BLaER1 (cell line): ENCODE data around the gene OR1F1.
"Not testable (repeated sequence)": the region's sequence is repeated elsewhere in the genome, so short reads cannot be mapped to it uniquely, and the experiment has no call there.

Experiments
- H3K27ac ChIP-seq: shearing (Covaris generic); formaldehyde crosslinking; 2 replicates; pipeline ENCODE4 v1.8.1; 2022
- H3K27me3 ChIP-seq: shearing (Covaris generic); formaldehyde crosslinking; 2 replicates; pipeline ENCODE4 v1.8.1; 2022
- H3K36me3 ChIP-seq: shearing (Covaris generic); formaldehyde crosslinking; 2 replicates; pipeline ENCODE4 v1.8.1; 2022
- H3K4me1 ChIP-seq: shearing (Covaris generic); formaldehyde crosslinking; 2 replicates; pipeline ENCODE4 v1.8.1; 2022
- H3K4me2 ChIP-seq: shearing (Covaris generic); formaldehyde crosslinking; 2 replicates; pipeline ENCODE4 v1.8.1; 2022
- H3K4me3 ChIP-seq: shearing (Covaris generic); formaldehyde crosslinking; 2 replicates; pipeline ENCODE4 v1.8.1; 2022
- H3K9ac ChIP-seq: shearing (Covaris generic); formaldehyde crosslinking; 2 replicates; pipeline ENCODE4 v1.8.1; 2022
- H3K9me3 ChIP-seq: shearing (Covaris generic); formaldehyde crosslinking; 2 replicates; pipeline ENCODE4 v1.8.1; 2022
- H4K20me1 ChIP-seq: shearing (Covaris generic); formaldehyde crosslinking; 2 replicates; pipeline ENCODE4 v1.8.1; 2022
- Cebpa-rat ChIP-seq: shearing (Covaris generic); IDR thresholded peaks from 2 replicates; pipeline ENCODE4 v1.8.1; 2022

Gene OR1F1

GRCh38 chr16:3158510-3159314 is 29.3 kb upstream of the OR1F1 start:
- peaks cover 65% of the 10 kb centered on the region for H3K27me3 ChIP-seq
- no peak for TF ChIP-seq Cebpa-rat
- no peaks in the 10 kb centered on the region for H3K36me3 ChIP-seq
- peak overlapping the region; percentile 75 for H3K9ac ChIP-seq
- H3K4me2 ChIP-seq = peak overlapping the region; percentile 89
- peaks cover 15% of the 10 kb centered on the region for H3K9me3 ChIP-seq
- H4K20me1 ChIP-seq = peaks cover 12% of the 10 kb centered on the region
- H3K4me1 ChIP-seq = peaks cover 39% of the 10 kb centered on the region
- peak overlapping the region; percentile 68 for H3K4me3 ChIP-seq
- H3K27ac ChIP-seq = peak overlapping the region; percentile 61

DNA sequence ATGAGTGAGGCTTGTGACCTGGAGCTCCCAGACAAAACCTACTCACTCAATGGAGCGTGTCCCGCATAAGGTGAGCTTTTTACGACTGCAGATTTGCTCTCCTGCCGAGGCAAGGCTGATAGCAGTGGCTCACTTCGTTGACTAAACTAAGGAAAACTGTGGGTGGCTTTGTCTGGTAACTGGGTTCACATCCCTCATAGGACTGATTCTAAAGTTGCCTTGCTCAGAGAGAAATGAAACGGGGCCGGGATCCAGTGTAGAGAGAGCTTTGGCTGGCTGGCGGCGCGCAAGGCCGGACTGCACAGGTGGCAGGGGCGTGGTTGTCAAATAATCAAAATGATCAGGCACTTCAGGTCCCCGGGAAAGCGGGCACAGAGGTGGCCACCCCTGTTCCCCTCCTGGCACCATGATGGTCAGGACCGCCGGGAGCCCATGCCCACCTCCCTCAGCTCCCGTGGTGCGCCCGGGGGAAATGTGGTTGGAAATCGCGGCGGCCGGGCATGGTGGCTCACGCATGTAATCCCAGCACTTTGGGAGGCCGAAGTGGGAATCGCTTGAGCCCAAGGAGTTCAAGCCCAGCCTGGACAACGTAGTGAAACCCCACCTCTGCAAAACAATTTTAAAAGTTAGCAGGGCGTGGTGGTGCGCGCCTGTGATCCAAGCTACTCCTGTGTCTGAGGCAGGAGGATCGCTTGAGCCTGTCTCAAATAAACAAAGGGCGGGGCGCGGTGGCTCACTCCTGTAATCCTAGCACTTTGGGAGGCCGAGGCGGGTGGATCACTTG is 26.6 kb upstream of the OR1F1 start:
- Histone ChIP-seq H3K9me3 (no peaks in the 10 kb centered on the region), H3K36me3 (no peaks in the 10 kb centered on the region), H4K20me1 (peaks cover 12% of the 10 kb centered on the region), H3K9ac (no peak overlapping the region), H3K4me1 (peaks cover 55% of the 10 kb centered on the region), H3K4me2 (peak overlapping the region; percentile 37), H3K4me3 (no peak overlapping the region), H3K27ac (no peak overlapping the region), H3K27me3 (peaks cover 38% of the 10 kb centered on the region)
- TF ChIP-seq Cebpa-rat = no peak

DNA sequence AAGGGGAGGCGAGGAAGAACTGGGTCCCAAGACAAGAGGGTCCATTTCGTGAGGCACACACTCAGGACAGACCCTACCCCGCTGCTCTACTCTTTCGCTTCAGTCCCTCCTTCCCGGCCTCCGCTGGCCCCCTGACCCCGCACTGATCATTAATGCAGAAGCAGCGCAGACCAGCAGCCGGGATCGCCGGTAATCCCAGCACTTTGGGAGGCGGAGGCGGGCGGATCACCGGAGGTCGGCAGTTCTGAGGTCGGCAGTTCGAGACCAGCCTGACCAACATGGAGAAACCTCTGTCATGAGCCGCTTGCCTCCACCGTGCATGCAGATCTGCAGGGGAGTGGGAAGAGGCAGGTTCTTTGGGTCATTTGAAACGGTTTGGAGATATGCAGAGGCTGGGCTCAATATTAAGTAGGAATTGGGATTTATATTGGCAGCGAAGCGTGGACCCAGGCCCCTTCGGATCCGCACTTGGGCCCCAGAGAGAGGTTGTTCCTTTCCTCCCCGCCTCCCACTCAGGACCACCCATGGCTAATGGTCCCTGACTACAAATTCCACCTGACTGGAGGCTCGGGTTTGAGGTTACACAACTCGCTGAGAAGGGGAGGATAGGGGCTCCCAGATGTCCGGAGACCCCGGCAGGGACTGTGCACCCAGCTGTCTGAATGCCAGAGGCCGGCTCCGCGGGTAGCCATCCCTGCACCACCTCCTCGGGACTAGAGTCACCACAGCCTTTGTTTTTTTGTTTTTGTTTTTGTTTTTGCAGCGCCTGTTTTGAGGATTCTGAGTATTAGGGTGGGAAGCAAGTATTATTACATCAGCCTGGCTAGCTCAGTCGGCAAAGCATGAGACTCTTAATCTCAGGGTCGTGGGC is 23.6 kb upstream of the OR1F1 start:
- no peak overlapping the region for H3K4me3 ChIP-seq
- peaks cover 43% of the 10 kb centered on the region for H3K4me1 ChIP-seq
- H3K4me2 ChIP-seq = 0 out of 2 replicates have a peak overlapping the region, but pooled peaks have one; percentile 2
- no peaks in the 10 kb centered on the region for H4K20me1 ChIP-seq
- no peak overlapping the region for H3K9ac ChIP-seq
- H3K9me3 ChIP-seq = no peaks in the 10 kb centered on the region
- peaks cover 34% of the 10 kb centered on the region for H3K27me3 ChIP-seq
- no peak overlapping the region for H3K27ac ChIP-seq
- TF ChIP-seq Cebpa-rat = no peak
- no peaks in the 10 kb centered on the region for H3K36me3 ChIP-seq

DNA sequence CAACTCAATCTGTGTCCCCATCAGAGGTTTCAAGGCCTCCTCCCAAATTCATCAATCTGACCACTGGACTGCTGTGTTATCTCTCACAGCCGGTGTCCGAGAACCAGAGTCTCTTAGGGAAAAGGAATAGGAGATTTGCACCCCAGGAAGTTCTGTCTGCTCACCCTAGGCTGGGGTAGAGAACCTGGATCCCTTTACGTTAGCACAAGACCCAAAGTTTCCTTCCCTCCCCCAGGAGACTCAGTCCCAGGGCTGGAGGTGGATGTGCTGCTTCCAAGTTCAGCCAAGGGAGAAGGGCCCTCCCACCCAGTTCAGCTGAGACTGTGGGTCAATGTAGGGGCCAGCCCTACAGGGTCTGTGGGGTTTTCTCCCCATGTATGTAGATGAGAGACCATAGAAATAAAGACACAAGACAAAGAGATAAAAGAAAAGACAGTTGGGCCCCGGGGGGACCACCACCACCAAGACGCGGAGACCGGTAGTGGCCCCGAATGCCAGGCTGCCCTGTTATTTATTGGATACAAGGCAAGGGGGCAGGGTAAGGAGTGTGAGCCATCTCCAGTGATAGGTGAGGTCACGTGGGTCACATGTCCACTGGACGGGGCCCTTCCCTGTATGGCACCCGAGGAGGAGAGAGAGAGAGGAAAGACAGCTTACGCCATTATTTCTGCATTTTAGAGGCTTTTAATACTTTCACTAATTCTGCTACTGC is 22.7 kb upstream of the OR1F1 start:
- H3K4me2 ChIP-seq = peak overlapping the region; percentile 89

DNA sequence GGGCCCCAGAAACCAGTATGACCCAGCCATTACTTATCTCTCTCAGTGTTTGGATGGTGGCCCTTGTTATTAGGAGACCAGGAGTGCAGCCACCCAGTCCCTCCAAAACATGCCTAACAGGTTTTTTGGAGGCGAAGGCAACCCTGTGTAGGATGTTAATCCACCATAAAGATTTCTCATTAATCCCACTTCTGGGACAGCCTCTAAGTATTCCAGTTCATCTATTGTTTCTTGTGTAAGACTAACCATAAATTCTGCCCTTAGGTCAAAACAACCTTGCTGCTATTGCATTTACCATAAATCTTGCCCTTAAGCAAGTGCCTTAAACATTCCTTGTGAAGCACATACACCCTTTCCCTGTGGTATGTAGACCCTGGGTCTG is 21.5 kb upstream of the OR1F1 start:
- H3K4me2 ChIP-seq = no peak overlapping the region
- peaks cover 38% of the 10 kb centered on the region for H3K4me1 ChIP-seq
- peaks cover 14% of the 10 kb centered on the region; the same call in 1 of the 2 replicates for H4K20me1 ChIP-seq
- no peak overlapping the region for H3K27ac ChIP-seq
- no peak overlapping the region for H3K4me3 ChIP-seq
- peaks cover 46% of the 10 kb centered on the region for H3K27me3 ChIP-seq
- no peak for TF ChIP-seq Cebpa-rat
- no peaks in the 10 kb centered on the region for H3K36me3 ChIP-seq
- peaks cover 4% of the 10 kb centered on the region; the same call in 1 of the 2 replicates for H3K9me3 ChIP-seq
- H3K9ac ChIP-seq = no peak overlapping the region

More for the DNA sequence above, 22.7 kb upstream of the OR1F1 start:
- peaks cover 2% of the 10 kb centered on the region; the same call in 1 of the 2 replicates for H4K20me1 ChIP-seq
- H3K4me1 ChIP-seq = peaks cover 35% of the 10 kb centered on the region
- no peaks in the 10 kb centered on the region for H3K9me3 ChIP-seq
- peaks cover 35% of the 10 kb centered on the region for H3K27me3 ChIP-seq
- no peaks in the 10 kb centered on the region for H3K36me3 ChIP-seq
- H3K9ac ChIP-seq = no peak overlapping the region
- peak overlapping the region; percentile 54 for H3K4me3 ChIP-seq
- H3K27ac ChIP-seq = no peak overlapping the region
- TF ChIP-seq Cebpa-rat = no peak

GRCh38 chr16:3168729-3169128 is 19.3 kb upstream of the OR1F1 start:
- H3K4me2 ChIP-seq, H3K27ac ChIP-seq, H3K4me3 ChIP-seq, H3K9me3 ChIP-seq, H3K36me3 ChIP-seq, H3K9ac ChIP-seq: not testable (repeated sequence)
- H3K4me1 ChIP-seq = peaks cover 38% of the 10 kb centered on the region
- peaks cover 23% of the 10 kb centered on the region; the same call in 1 of the 2 replicates for H4K20me1 ChIP-seq
- peaks cover 68% of the 10 kb centered on the region for H3K27me3 ChIP-seq

DNA sequence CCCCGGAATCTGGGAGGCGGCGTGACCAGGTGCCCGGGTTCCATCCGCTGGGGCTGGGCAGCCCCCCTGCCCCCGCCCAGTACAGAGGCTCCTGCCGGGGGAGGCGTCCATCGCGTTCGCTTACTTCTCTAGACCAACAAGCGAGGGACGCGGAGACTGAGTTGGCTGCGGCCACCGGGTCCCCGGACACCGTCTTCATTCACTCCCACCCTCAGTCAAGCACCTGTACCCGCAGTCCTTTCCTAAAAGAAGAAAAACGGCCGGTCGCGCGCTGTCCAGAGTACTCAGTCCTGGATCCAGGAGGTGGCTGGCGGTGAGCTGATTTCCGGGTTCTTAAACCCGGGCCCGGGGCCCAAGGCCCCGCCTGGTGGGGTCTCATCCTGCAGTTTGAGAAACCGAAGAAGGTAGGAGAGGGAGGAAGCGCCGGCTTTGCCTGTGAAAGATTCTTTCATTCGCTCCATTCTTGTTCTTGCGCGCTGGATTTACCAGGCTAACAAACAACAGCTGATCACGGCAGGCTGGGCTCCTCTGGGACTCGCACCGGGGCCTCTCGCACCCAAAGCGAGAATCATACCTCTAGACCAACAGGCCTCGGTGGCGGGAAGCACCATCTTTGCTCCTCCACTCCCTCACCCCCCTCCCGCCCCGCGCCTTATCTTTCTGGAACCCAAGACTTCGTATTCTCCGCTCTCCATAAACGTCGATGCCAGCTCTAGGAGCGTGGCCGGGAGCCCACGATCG is 17.4 kb upstream of the OR1F1 start:
- Histone ChIP-seq H4K20me1 (peaks cover 23% of the 10 kb centered on the region; the same call in 1 of the 2 replicates), H3K27me3 (peaks cover 87% of the 10 kb centered on the region), H3K4me3 (peak overlapping the region; percentile 39), H3K9ac (no peak overlapping the region), H3K9me3 (peaks cover 9% of the 10 kb centered on the region), H3K4me2 (peak overlapping the region; percentile 45), H3K36me3 (no peaks in the 10 kb centered on the region), H3K27ac (no peak overlapping the region), H3K4me1 (peaks cover 33% of the 10 kb centered on the region)
- no peak for TF ChIP-seq Cebpa-rat

DNA sequence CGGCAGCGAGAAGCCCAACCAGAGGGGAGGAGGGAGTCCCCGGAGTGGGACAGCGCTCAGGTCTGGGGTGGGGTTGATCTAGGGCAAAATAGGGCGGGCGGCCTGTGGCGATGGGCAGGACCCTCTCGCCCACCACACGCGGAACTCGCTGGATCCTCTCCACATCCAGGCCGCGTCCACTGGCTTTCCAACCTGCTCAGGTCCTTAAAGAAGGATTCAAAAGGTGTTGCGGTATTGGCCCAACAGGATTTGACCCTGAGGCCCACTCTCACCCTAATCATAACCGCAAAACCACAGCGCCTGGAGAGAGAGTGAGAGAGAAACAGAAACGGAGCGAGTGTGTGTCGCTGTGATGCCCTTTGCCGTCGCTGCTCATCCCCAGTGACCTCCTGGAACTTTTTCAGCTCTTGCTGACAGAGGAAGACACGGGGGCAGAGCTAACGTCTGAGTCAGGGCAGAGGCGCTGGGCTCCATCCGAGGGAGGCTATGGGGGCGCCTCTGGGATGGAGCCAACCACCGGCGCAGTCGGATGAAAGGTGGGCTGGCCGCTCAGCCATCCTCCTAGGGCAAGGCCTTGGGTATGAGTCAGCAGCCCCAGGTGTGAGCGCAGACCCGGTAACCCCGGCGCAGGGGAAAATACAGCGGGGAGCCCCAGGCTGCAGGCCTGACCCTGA is 16.7 kb upstream of the OR1F1 start:
- Histone ChIP-seq H3K9ac (no peak overlapping the region), H3K4me1 (peaks cover 30% of the 10 kb centered on the region), H3K4me3 (peak overlapping the region; percentile 39), H3K27ac (no peak overlapping the region), H3K27me3 (peaks cover 94% of the 10 kb centered on the region), H3K4me2 (peak overlapping the region; percentile 45), H3K36me3 (no peaks in the 10 kb centered on the region), H3K9me3 (peaks cover 14% of the 10 kb centered on the region), H4K20me1 (peaks cover 23% of the 10 kb centered on the region; the same call in 1 of the 2 replicates)
- no peak for TF ChIP-seq Cebpa-rat
